Choroid plexus epithelial cell (primary cell): ENCODE data around the gene UBE2I.

Source experiments
- DNase-seq: peaks from one replicate; pipeline ENCODE4 v3.0.0-alpha.2; 2010; ENCODE audit warnings: low read depth
- H3K4me3 ChIP-seq: 2 replicates; pipeline ENCODE4 v1.5.1; 2011; ENCODE audit warnings: low read depth, mild to moderate bottlenecking, control low read depth, low read length, moderate library complexity
- TF ChIP-seq, protein P1 (sequence below): conservative IDR thresholded peaks from 2 replicates; pipeline ENCODE4 v1.5.1; 2011; ENCODE audit warnings: low read depth, mild to moderate bottlenecking, control low read depth, inconsistent platforms, low read length, moderate library complexity

The UBE2I gene

DNA sequence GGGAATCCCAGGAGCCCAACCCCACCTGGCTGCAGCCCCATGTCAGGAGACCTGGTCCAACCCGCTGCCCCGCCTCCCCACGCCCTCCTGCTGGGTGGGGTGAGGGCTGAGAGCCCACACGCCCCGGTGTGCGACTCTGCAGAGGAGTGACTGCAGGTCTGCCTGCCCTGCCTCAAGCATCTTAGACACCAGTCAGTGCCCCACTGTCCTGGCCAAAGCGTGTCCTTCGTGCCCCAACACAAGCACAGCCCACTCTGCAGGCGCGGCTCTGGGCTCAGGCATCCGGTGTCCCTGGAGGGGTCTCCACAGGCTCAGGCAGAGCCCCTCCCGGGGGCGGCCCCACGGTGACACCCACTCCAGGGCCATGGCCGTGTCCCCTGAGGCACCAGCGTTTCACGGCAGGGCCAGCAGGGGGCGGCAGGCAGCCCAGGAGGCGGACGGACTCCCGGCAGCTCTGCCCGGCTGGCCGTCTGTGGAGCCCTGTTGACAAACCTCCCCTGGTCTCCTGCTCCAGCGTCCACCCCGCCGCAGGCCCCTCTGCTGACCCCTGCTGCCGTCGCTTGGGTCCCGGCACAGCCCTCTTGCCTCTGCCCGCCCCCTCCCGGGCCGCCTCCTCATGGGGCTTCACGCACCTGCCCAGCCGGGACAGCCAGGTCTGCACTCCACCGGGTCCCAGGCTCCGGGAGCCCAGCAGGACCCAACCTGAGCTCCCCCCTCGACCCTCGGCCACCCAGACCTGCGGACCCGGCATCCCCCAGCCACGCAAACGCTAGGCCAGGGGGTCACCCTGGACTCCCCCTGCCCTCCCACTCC is 8.6 kb upstream of the UBE2I start:
- DNase-seq, result peak; percentile 58
- TF ChIP-seq, protein P1, sequence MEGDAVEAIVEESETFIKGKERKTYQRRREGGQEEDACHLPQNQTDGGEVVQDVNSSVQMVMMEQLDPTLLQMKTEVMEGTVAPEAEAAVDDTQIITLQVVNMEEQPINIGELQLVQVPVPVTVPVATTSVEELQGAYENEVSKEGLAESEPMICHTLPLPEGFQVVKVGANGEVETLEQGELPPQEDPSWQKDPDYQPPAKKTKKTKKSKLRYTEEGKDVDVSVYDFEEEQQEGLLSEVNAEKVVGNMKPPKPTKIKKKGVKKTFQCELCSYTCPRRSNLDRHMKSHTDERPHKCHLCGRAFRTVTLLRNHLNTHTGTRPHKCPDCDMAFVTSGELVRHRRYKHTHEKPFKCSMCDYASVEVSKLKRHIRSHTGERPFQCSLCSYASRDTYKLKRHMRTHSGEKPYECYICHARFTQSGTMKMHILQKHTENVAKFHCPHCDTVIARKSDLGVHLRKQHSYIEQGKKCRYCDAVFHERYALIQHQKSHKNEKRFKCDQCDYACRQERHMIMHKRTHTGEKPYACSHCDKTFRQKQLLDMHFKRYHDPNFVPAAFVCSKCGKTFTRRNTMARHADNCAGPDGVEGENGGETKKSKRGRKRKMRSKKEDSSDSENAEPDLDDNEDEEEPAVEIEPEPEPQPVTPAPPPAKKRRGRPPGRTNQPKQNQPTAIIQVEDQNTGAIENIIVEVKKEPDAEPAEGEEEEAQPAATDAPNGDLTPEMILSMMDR, result peak; percentile 80
- H3K4me3 ChIP-seq, result no peak overlapping the region

DNA sequence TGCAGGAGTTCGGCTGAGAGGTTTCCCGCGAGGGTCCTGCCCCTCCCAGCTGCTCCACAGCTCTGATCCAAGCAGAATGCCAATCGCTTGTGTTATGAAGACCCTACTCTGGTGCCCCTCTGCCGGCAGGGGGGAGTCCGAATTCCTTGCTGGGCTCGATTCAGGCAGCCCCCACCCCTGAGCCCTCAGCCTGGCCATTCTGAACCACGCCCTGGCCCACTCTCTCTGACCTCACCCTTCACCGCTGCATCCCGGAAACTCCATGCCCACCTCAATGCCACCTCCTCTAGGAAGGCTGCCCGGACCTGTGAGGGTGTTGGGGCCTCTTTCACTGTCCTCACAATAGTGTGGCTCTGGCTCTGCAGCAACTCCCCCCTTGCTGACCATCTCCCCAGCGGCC is 7.9 kb upstream of the UBE2I start:
- DNase-seq, result no peak
- TF ChIP-seq, protein P1, result no peak
- no peak overlapping the region for H3K4me3 ChIP-seq

DNA sequence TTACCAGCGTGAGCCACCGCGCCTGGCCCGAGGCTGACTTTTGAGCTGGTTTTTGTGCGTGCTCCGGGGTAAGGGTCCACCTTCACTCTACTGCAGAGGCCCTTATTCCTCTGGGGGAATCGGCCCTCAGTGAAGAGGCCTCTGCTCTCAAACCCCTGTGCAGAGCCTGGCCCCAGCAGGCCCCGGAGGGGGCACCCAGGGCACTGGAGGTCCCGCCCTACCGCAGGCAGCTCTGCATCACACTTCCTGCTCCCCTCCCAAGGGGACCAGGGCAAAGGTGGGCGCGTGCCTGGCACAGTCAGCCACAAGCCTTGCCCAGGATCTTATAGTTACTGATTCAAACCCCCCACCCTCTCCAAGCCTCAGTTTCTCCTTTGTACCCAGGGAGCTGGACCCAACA is 3.6 kb upstream of the UBE2I start:
- no peak overlapping the region for H3K4me3 ChIP-seq
- TF ChIP-seq, protein P1, result no peak
- DNase-seq, result no peak

DNA sequence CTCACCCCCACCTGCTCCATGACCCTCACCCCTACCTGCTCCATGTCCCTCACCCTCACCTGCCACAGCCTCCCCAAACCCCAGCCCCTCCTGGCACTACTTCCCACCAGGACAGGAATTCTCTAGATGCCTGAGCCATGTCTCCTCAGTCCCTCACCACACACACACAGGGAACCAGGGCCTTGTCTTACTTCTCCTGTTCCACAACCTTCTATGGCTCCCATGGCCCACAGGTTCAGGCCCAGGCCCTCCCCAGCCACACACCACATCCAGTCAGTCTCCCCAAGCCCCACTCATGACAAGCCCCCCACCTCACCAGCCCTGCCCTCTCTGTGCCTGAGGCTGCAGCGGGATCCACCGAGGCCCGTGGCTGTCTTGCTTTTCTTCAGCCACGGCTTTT is 3.1 kb upstream of the UBE2I start:
- DNase-seq, result no peak
- H3K4me3 ChIP-seq, result no peak overlapping the region
- TF ChIP-seq, protein P1, result no peak

DNA sequence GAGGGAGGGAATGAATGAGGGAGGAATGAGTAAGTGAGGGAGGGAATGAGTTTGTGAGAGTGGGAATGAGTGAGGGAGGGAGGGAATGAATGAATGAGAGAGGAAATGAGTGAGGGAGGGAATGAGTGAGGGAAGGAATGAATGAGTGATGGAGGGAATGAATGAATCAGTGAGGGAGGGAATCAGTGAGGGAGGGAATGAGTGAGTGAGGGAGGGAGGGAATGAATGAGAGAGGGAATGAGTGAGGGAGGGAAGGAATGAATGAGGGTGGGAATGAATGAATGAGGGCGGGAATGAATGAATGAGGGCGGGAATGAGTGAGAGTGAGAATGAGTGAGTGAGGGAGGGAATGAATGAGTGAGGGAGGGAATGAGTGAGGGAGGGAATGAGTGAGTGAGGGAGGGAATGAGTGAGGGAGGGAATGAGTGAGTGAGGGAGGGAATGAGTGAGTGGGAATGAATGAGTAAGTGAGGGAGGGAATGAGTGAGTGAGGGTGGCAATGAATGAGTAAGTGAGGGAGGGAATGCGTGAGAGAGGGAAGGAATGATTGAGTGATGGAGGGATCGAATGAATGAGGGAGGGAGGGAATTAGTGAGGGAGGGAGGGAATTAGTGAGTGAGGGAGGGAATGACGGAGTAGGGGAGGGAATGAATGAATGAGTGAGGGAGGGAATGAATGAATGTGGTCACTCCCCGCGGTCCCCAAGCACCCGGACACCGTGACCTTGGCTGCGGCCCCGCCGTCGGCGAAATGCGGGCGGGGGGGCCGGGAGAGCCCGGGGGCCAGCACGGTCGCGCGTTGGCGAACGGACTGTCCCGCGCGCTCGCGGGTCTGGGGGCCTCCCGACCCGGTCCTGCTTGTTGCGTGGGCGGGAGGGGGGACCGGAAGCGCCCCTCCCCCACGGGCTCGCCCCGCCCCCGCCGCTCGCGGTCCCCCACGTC is 1.1 kb upstream of the UBE2I start:
- H3K4me3 ChIP-seq, result peak overlapping the region; percentile 74
- TF ChIP-seq, protein P1, result no peak
- DNase-seq, result peak; percentile 35

DNA sequence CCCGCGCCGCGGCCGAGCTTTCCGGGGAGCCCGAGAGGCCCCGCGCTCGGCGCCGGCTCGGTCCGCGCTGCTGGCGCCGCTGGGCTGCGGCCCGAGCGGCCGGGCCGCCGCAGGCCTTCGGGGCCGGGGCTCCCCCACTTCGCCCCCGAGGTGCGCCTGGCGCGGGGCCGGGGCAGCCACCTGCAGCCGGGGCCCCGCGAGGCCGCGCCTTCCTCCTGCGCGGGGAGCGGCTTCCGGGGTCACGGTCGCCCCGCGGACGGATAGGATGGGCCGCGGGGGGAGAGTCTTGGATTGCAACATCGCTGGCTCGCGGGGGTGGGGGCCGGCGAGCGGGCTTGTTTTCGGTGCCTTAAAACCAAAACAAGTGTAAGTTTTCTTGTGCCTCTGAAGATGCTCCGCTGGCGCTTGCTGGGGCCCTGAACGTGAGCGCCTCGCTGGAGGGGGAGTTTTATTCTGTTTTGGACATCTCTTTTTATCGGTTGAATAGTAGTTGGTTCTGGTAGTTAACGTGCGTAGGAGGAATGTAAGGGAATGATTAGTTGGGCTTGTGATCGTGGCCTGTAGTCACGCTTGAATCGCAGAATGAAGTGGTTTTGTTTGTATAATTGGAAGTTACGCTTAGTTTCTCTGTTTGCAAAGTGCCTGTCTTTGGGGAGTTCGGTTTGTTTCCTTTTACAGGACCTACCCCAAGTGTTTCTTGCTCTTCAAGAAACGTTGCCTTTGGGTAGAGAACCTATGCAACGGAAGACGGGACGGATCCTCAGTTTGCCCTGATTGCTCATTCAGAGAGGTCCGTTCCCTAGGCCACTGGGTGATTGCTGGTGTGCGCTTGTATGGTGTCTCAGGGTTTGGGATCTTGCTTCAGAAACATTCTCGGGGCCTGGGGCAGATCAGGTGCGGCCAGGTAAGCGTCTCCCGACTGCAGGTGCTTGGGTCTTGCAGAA is 724 bp downstream of the UBE2I start:
- TF ChIP-seq, protein P1, result no peak
- peak overlapping the region; percentile 74 for H3K4me3 ChIP-seq
- peak; percentile 57 for DNase-seq
